OCI-LY7 (cell line): ENCODE measurements around the gene SQOR.

ENCODE experiments used
- CTCF ChIP-seq: fragments of 200-600 bp; sonication (generic); conservative IDR thresholded peaks from 2 replicates; pipeline ENCODE4 v1.5.1; 2014; ENCODE audit warnings: mild to moderate bottlenecking, antibody characterized with exemption, low read length, moderate library complexity, mixed read lengths
- EZH2phosphoT487 ChIP-seq: fragments of 200-600 bp; sonication (generic); IDR thresholded peaks from 2 replicates; pipeline ENCODE4 v1.6.1; 2018; ENCODE audit warnings: low read depth, borderline replicate concordance, mild to moderate bottlenecking, mixed run types, antibody characterized with exemption, low read length, moderate library complexity, mixed read lengths

- TF ChIP-seq CTCF (no peak), EZH2phosphoT487 (no peak)
Measured at GRCh38 chr15:45641999-45642932, 7.4 kb downstream of the SQOR start.
